ENCODE measurements around the gene NRL.

- TF ChIP-seq PBX3 (IDR thresholded peaks at IDR 0.05), result no peak
- TF ChIP-seq POLR2AphosphoS2 (conservative IDR thresholded peaks at IDR 0.05; ENCODE audit: low read length), result no peak
- no peak for TF ChIP-seq CTCF (IDR thresholded peaks at IDR 0.05)
- TF ChIP-seq REST (IDR thresholded peaks at IDR 0.05), result no peak
- no peak for TF ChIP-seq POLR2A (IDR thresholded peaks at IDR 0.05; ENCODE audit: low read length)
- TF ChIP-seq NFE2L2 (conservative IDR thresholded peaks at IDR 0.05; ENCODE audit: low read length), result no peak
- no peak for TF ChIP-seq HMGXB4 (CRISPR knock-in tag; IDR thresholded peaks at IDR 0.05; ENCODE audit: borderline replicate concordance)
- no peak for TF ChIP-seq PHF8 (IDR thresholded peaks at IDR 0.05; ENCODE audit: borderline replicate concordance, low read depth)
- TF ChIP-seq EHMT2 (IDR thresholded peaks at IDR 0.05; ENCODE audit: low read depth), result no peak
- TF ChIP-seq NR3C1 (IDR thresholded peaks at IDR 0.05), result no peak
- TF ChIP-seq EP300 (IDR thresholded peaks at IDR 0.05), result no peak
- no peak for TF ChIP-seq HES2 (IDR thresholded peaks at IDR 0.05)
- no peak for TF ChIP-seq FOSL2 (IDR thresholded peaks at IDR 0.05)
- TF ChIP-seq FOSL2 (CRISPR knock-in tag; IDR thresholded peaks at IDR 0.05), result no peak
These were observed 51.4 kb downstream of the NRL start for GRCh38 chr14:24063263-24063836.
